Stimulated activated naive CD8-positive, alpha-beta T cell treated with anti-CD3 and anti-CD28 coated beads, Interleukin-15, Interleukin-2, amounts not matched to agents 100 ng/mL and 50 ng/mL, for 24 hours (primary cell): ENCODE results near the gene CADM4.
A peak's percentile ranks its signal among the peaks of the same experiment; 100 is the strongest.
"Not testable (repeated sequence)": the region's sequence is repeated elsewhere in the genome, so short reads cannot be mapped to it uniquely, and the experiment has no call there.

ENCODE experiments used
- H3K27ac Mint-ChIP-seq: one replicate; pipeline ENCODE4 v1.8.0; 2021; ENCODE audit warnings: mild to moderate bottlenecking, mixed read lengths
- H3K27me3 Mint-ChIP-seq: one replicate; pipeline ENCODE4 v1.8.0; 2021; ENCODE audit warnings: mixed read lengths
- H3K36me3 Mint-ChIP-seq: one replicate; pipeline ENCODE4 v1.8.0; 2021; ENCODE audit warnings: low read depth, mixed read lengths
- H3K4me1 Mint-ChIP-seq: one replicate; pipeline ENCODE4 v1.8.0; 2021; ENCODE audit warnings: low read depth, mixed read lengths
- H3K4me3 Mint-ChIP-seq: one replicate; pipeline ENCODE4 v1.8.0; 2021; ENCODE audit warnings: mild to moderate bottlenecking, mixed read lengths
- H3K9me3 Mint-ChIP-seq: one replicate; pipeline ENCODE4 v1.8.0; 2021; ENCODE audit warnings: mixed read lengths

The CADM4 gene

GRCh38 chr19:43611788-43612187 lies 27.9 kb downstream of the CADM4 start, which contains the start of gene SRRM5:
TSS of gene SRRM5 (plus strand) at chr19:43612088. CDS start at chr19:43612122, 34 bp downstream.
- H3K4me3 Mint-ChIP-seq: no peak within 1 kb of the TSS
- H3K9me3 Mint-ChIP-seq: no peaks in the 10 kb centered on the region
- no peak within 1 kb of the TSS for H3K27ac Mint-ChIP-seq
- H3K36me3 Mint-ChIP-seq: peaks cover 19% of the 10 kb centered on the region
- H3K4me1 Mint-ChIP-seq: peaks cover 15% of the 10 kb centered on the region
- no peaks in the 10 kb centered on the region for H3K27me3 Mint-ChIP-seq

GRCh38 chr19:43610493-43610892 lies 29.2 kb downstream of the CADM4 start:
- no peak overlapping the region for H3K4me3 Mint-ChIP-seq
- H3K27ac Mint-ChIP-seq: no peak overlapping the region
- peaks cover 15% of the 10 kb centered on the region for H3K4me1 Mint-ChIP-seq
- no peaks in the 10 kb centered on the region for H3K9me3 Mint-ChIP-seq
- H3K36me3 Mint-ChIP-seq: peaks cover 19% of the 10 kb centered on the region
- H3K27me3 Mint-ChIP-seq: no peaks in the 10 kb centered on the region

GRCh38 chr19:43609872-43610271 lies 29.8 kb downstream of the CADM4 start:
- no peaks in the 10 kb centered on the region for H3K9me3 Mint-ChIP-seq
- H3K27me3 Mint-ChIP-seq: no peaks in the 10 kb centered on the region
- no peak overlapping the region for H3K4me3 Mint-ChIP-seq
- H3K36me3 Mint-ChIP-seq: peaks cover 19% of the 10 kb centered on the region
- peaks cover 15% of the 10 kb centered on the region for H3K4me1 Mint-ChIP-seq
- peak overlapping the region; percentile 36 for H3K27ac Mint-ChIP-seq

- Mint-ChIP-seq H3K4me1 (peaks cover 19% of the 10 kb centered on the region), H3K27ac (peak overlapping the region; percentile 71), H3K4me3 (no peak overlapping the region), H3K27me3 (no peaks in the 10 kb centered on the region), H3K36me3 (peaks cover 16% of the 10 kb centered on the region), H3K9me3 (no peaks in the 10 kb centered on the region)
Measured at GRCh38 chr19:43607238-43608205, 32.1 kb downstream of the CADM4 start.

GRCh38 chr19:43606569-43607229 lies 33.0 kb downstream of the CADM4 start:
- H3K9me3 Mint-ChIP-seq: no peaks in the 10 kb centered on the region
- no peak overlapping the region for H3K4me3 Mint-ChIP-seq
- H3K36me3 Mint-ChIP-seq: peaks cover 8% of the 10 kb centered on the region
- no peak overlapping the region for H3K27ac Mint-ChIP-seq
- no peaks in the 10 kb centered on the region for H3K27me3 Mint-ChIP-seq
- peaks cover 19% of the 10 kb centered on the region for H3K4me1 Mint-ChIP-seq

GRCh38 chr19:43605875-43606568 lies 33.6 kb downstream of the CADM4 start:
- Mint-ChIP-seq H3K9me3 (no peaks in the 10 kb centered on the region), H3K36me3 (peaks cover 11% of the 10 kb centered on the region), H3K4me3 (no peak overlapping the region), H3K4me1 (peaks cover 19% of the 10 kb centered on the region), H3K27ac (no peak overlapping the region), H3K27me3 (no peaks in the 10 kb centered on the region)

GRCh38 chr19:43600326-43600725 lies 39.3 kb downstream of the CADM4 start:
- not testable (repeated sequence) for H3K4me3 Mint-ChIP-seq, H3K27me3 Mint-ChIP-seq, H3K9me3 Mint-ChIP-seq
- peaks cover 28% of the 10 kb centered on the region for H3K4me1 Mint-ChIP-seq
- peak overlapping the region; percentile 26 for H3K27ac Mint-ChIP-seq
- peaks cover 20% of the 10 kb centered on the region for H3K36me3 Mint-ChIP-seq

- Mint-ChIP-seq H3K4me3 (no peak overlapping the region), H3K36me3 (peaks cover 20% of the 10 kb centered on the region), H3K9me3 (no peaks in the 10 kb centered on the region), H3K4me1 (peaks cover 28% of the 10 kb centered on the region), H3K27ac (peak overlapping the region; percentile 26), H3K27me3 (no peaks in the 10 kb centered on the region)
Measured at GRCh38 chr19:43599635-43600295, 39.9 kb downstream of the CADM4 start.

- Mint-ChIP-seq H3K4me3 (peak overlapping the region; percentile 98), H3K27me3 (no peaks in the 10 kb centered on the region), H3K9me3 (no peaks in the 10 kb centered on the region), H3K4me1 (peaks cover 30% of the 10 kb centered on the region), H3K36me3 (peaks cover 24% of the 10 kb centered on the region), H3K27ac (no peak overlapping the region)
Measured at GRCh38 chr19:43598445-43599240, 41.0 kb downstream of the CADM4 start.

- Mint-ChIP-seq H3K27ac (peak overlapping the region; percentile 92), H3K27me3 (no peaks in the 10 kb centered on the region), H3K4me3 (peak overlapping the region; percentile 98), H3K4me1 (peaks cover 35% of the 10 kb centered on the region), H3K9me3 (no peaks in the 10 kb centered on the region), H3K36me3 (peaks cover 30% of the 10 kb centered on the region)
Measured at GRCh38 chr19:43597876-43598275, 41.8 kb downstream of the CADM4 start.

- H3K4me3 Mint-ChIP-seq: peak overlapping the region; percentile 98
- H3K9me3 Mint-ChIP-seq: no peaks in the 10 kb centered on the region
- peaks cover 34% of the 10 kb centered on the region for H3K36me3 Mint-ChIP-seq
- peak overlapping the region; percentile 92 for H3K27ac Mint-ChIP-seq
- no peaks in the 10 kb centered on the region for H3K27me3 Mint-ChIP-seq
- H3K4me1 Mint-ChIP-seq: peaks cover 35% of the 10 kb centered on the region
Measured at GRCh38 chr19:43596842-43597461, 42.7 kb downstream of the CADM4 start.

GRCh38 chr19:43595999-43596841 lies 43.4 kb downstream of the CADM4 start, which contains the start of the genes IRGQ and ZNF576:
TSS of gene IRGQ (minus strand) at chr19:43596134. CDS start at chr19:43595338, 796 bp downstream.
TSS of gene ZNF576 (plus strand) at chr19:43596595. CDS start at chr19:43597109, 514 bp downstream.
- peak within 1 kb of the TSS; percentile 92 for H3K27ac Mint-ChIP-seq
- H3K9me3 Mint-ChIP-seq: no peaks in the 10 kb centered on the region
- no peaks in the 10 kb centered on the region for H3K27me3 Mint-ChIP-seq
- H3K4me1 Mint-ChIP-seq: peaks cover 35% of the 10 kb centered on the region
- peaks cover 29% of the 10 kb centered on the region for H3K36me3 Mint-ChIP-seq
- peak within 1 kb of the TSS; percentile 98 for H3K4me3 Mint-ChIP-seq
